GM18907 (cell line): ENCODE results near the gene ELF2.
"Not testable (repeated sequence)": the region's sequence is repeated elsewhere in the genome, so short reads cannot be mapped to it uniquely, and the experiment has no call there.

Experiments used
- ATAC-seq: cut with Tn5 transposase; IDR thresholded peaks from one replicate; pipeline ENCODE4 v1.9.1; 2021; ENCODE audit warnings: mild to moderate bottlenecking, moderate library complexity; ENCODE audit not compliant: unreplicated experiment

Gene ELF2

GRCh38 chr4:139082750-139083606 is 94.0 kb downstream of the ELF2 start:
- ATAC-seq: peak; percentile 87

- no peak for ATAC-seq
These were observed 98.1 kb downstream of the ELF2 start for GRCh38 chr4:139078926-139079325.

GRCh38 chr4:139077567-139078355 is 99.3 kb downstream of the ELF2 start:
- no peak for ATAC-seq

- ATAC-seq: no peak
These were observed 100.8 kb downstream of the ELF2 start for GRCh38 chr4:139076016-139076744.

- no peak for ATAC-seq
These were observed 116.4 kb downstream of the ELF2 start for GRCh38 chr4:139060591-139060990.

- ATAC-seq: not testable (repeated sequence)
These were observed 118.0 kb downstream of the ELF2 start for GRCh38 chr4:139059026-139059425.

- ATAC-seq: no peak
These were observed 122.1 kb downstream of the ELF2 start for GRCh38 chr4:139054791-139055505.

- ATAC-seq: no peak
These were observed 123.1 kb downstream of the ELF2 start for GRCh38 chr4:139053909-139054308.

- ATAC-seq: no peak
These were observed 126.6 kb downstream of the ELF2 start for GRCh38 chr4:139050446-139050845.

- no peak for ATAC-seq
These were observed 129.0 kb downstream of the ELF2 start for GRCh38 chr4:139048026-139048425.

GRCh38 chr4:139044291-139044690 is 132.7 kb downstream of the ELF2 start:
- no peak for ATAC-seq

GRCh38 chr4:139042981-139043460 is 134.0 kb downstream of the ELF2 start:
- no peak for ATAC-seq

- ATAC-seq: no peak
These were observed 138.1 kb downstream of the ELF2 start for GRCh38 chr4:139038874-139039443.

- no peak for ATAC-seq
These were observed 140.1 kb downstream of the ELF2 start for GRCh38 chr4:139036885-139037284.

- no peak for ATAC-seq
These were observed 141.4 kb downstream of the ELF2 start for GRCh38 chr4:139035650-139036049.

- peak; percentile 75 for ATAC-seq
These were observed 146.3 kb downstream of the ELF2 start for GRCh38 chr4:139030614-139031235.

- not testable (repeated sequence) for ATAC-seq
These were observed 147.1 kb downstream of the ELF2 start for GRCh38 chr4:139029866-139030363.

- no peak for ATAC-seq
These were observed 148.8 kb downstream of the ELF2 start for GRCh38 chr4:139028191-139028661.

GRCh38 chr4:139027776-139028175 is 149.2 kb downstream of the ELF2 start:
- no peak for ATAC-seq
